ENCODE results near the gene IGDCC3.

The IGDCC3 gene

DNA sequence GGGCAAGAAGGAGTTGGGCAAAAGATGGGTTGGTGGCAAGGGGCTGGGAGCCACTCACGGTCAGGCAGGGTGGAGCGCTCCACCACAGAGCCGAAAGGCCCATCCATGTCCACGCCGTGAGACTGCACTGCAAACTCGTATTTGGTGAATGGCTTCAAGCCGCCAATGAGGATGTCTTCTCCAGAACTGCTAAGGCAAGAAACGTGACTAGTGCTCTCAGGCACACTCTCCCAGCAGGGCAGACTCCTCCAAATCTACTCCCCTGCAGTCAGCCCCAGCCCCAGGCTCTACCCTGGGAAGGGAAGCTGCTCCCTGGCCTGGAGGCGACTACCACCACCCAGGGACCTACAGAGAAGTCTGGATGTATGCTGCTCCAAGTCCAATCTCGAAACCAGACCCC, 11.4 kb upstream of the IGDCC3 start:
- in situ Hi-C loops (cut with MboI; ENCODE audit: low sequenced_read_pairs) = no loop called here

DNA sequence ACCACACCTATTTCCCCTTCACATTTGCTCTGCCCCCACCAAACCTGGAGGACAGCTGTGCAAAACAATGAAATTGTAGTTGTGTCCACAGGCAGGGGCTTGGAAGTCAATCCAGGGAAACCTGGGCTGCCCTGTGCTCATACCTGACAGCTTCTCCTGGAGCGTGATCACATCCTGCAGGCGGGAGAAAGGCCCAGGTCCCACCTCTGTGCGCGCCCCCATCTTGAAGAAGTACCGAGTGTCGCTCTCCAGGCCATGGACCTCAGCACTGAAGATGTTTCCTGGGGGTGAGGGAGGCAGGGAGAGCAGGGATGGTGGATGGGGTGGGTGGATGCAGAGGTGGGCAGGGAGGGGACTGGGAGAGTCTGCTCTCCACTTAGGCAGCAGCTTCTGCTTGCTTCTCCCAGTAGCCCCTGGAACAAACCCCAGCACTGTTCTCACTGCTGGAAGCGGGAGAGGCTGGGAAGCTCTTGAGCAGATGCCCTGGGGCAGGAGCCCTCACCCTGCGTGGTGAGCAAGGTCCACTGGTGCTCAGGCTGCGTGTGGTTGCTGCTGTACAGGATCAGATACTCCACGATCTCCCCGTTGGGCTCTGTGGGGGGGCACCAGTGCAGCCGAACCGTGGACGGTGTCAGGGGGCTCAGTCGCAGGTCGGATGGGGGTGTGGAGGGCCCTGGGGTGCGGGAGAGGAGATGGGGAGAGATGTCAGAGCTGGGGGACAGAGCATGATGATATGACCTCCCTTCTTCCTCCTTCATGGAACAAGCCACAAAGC, 10.7 kb upstream of the IGDCC3 start:
- in situ Hi-C loops (cut with MboI; ENCODE audit: low sequenced_read_pairs) = no loop called here

DNA sequence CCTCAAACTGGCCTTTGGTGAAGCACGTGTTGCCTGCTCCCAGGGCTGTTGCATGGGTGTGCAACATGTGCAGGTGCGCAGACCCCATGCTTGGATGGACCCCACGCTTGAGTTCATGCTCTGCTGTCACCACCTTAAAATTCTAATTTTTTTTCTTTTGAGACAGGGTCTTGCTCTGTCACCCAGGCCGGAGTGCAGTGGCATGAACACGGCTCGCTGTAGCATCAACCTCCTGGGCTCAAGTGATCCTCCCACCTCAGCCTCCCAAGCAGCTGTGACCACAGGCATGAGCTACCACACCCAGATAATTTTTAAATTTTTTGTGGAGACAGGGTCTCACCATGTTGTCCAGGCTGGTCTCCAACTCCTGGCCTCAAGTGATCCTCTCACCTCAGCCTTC, 9.1 kb upstream of the IGDCC3 start:
- in situ Hi-C loops (cut with MboI; ENCODE audit: low sequenced_read_pairs) = no loop called here

DNA sequence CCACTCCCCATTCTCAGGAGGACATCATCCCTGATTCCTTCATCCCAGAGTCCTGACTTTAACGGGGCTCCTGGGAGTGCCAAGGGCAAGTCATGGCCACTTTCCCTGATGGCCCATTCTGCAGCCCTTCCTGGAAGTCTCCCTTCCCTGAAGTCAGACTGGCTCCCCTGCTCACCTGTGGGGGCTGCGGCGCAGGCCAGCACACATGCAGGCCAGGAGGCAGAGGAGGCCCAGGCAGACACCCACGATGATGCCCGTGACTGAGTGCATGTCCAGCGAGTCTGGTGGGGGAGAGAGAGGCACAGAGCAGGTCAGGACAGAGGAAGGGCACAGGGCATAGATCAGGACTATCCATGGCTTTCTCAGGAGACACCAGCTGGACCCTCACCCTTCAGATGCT, 8.6 kb upstream of the IGDCC3 start:
- in situ Hi-C loops (cut with MboI; ENCODE audit: low sequenced_read_pairs) = no loop called here

DNA sequence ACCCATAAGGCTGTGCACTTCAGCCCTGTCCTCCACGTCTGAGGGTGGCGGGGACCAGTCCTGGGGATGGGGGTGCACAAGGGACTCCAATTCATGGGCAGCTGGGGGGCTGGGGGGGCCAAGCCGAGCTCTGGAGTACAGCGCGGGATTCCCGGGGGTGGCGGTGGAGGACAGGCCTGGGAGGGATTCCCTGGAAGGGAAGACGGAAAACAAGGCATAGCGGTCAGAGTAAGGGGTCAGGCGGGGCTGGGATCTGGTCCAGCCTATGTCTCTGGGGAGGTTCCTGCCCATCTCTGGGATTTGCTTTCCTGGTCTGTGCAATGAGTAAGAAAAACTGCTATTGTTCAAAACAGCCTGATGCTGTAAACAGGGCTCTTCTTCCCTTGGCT, 8.1 kb upstream of the IGDCC3 start:
- in situ Hi-C loops (cut with MboI; ENCODE audit: low sequenced_read_pairs) = no loop called here

DNA sequence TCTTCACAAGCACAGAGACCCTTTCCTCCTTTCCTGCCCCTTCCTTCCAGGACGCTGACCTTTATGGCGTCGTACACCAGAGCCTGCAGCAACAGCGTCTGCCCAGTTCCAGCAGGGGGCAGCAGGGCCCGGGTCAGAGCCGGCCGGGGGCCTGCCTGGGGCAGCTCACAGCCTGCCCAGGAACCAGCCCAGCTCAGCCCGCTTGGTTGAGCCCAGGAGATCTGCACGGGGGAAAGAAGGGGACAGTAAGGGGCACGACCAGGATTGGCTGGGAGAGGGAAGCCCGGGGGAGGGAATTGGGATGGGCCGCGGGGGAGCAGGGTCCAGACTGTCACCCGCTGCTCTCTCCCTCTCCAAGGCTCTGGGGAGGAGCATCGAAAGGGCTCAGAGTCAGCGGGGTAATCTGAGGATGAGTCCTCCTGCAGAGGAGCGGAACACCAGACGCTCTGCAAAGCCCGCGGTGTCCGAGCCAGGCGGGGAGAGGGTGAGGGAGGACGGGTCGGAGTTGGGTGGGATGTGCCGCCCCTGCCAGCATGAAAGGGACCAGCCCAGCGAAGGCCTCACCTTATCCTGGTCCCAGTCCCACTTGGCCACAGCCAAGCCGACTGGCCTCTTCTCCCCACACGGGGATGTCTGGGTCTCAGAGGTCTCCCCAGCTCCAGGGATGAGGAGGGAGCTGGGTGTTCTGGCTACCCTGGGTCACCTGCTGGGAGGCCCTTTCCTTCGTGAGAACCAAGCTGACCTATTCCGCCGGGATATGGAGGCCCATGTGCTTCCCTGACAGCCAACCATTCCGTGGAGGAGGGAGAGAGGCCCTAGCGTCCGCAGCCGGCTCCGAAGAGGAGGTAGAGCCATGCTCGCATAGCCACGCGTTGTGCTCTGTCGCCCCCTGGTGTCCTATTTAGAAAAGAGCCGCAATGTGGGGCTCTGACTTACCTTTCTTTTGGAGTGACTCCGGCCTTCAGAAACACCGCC, 7.4 kb upstream of the IGDCC3 start:
- in situ Hi-C loops (cut with MboI; ENCODE audit: low sequenced_read_pairs) = no loop called here

DNA sequence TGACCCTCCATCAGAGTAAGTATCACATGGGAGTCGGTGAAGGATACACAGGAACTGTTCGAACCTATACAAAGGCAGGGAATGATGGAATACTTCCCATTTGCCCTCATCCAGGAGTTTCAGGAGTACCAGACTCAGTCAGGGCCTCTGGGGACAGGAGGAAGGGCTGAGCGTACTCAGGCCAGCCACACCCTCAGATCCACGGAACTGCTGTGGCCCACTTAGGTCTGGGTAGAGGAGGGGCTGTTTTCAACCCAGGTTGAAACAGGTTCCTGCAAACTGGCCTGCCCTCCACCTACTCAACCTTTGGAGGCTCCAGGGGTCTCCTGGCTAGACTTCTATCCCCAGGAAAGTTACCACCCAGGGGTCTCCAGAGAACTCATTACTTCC, 6.7 kb upstream of the IGDCC3 start:
- in situ Hi-C loops (cut with MboI; ENCODE audit: low sequenced_read_pairs) = no loop called here

DNA sequence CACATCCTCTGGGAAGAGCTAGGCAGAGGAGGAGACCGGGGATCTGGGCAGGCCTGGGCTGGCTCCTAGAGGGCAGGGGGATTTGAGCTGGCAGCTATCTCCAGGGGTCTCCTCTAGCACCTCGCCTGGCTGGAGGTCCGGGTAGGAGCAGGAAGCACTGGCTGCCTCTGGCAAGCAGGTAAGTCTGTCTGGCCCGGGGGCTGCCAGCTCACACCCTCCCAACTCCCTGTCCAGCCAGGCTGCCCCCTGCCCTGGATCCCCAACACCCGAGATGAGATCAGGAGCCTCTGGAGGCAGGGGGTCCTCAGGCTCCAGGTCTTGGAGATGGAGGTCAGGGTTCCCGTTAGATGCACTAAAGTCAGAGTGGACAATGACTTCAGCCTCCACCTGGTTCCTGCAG, 6.2 kb upstream of the IGDCC3 start:
- in situ Hi-C loops (cut with MboI; ENCODE audit: low sequenced_read_pairs) = no loop called here

DNA sequence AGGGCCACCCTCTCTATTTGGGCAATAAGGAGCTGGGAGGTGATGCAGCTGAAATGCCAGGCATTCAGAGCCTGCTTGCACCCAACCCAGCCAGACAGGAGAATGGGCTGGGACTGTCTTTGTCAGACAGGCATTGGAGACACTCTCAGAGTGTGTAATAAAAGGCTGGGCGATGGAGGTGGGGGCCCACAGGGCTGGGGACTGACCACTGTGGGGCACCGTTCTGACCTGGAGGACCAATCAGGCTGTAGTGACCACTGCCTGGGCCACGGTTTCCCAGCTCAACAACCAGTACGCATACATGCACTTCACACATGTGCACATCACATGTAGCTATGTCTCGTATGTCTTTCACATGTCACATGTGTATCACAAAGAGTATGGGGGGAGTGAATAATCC, 5.7 kb upstream of the IGDCC3 start:
- in situ Hi-C loops (cut with MboI; ENCODE audit: low sequenced_read_pairs) = no loop called here

DNA sequence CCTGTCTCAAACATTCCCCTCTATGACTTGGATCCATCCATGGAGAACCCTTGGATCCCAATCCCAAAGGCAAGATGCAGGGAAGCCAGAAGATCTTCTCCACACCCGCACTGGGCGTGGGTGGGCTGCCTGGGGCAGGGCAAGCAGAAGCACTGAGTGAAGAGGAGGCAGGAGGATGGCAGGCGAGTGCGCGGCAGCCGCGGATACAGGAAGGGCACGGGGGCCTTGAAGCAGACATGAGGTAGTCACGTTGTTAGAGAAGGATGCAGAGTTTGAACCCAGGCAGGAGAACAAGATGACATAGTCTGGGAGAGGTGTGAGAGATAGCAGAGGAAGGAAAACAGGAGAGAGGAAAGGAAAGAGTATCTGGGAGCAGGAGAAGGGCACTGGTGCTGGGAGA, 5.1 kb upstream of the IGDCC3 start:
- in situ Hi-C loops (cut with MboI; ENCODE audit: low sequenced_read_pairs) = no loop called here

DNA sequence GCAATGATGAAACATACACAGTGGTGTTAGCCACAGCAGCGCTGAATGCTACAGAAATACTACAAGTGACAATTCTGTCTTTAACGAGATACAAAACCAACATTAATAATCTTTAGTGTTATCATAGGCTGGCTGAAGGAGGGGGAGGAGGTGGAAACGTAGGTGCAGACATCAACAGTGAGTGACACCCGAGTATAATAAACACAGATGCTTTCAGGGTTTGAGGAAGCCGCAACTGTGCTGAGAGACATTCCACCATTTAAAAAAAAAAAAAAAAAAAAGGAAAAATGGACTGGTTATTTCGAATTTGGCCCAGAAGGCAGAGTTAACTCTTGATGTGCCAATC, 4.3 kb upstream of the IGDCC3 start:
- in situ Hi-C loops (cut with MboI; ENCODE audit: low sequenced_read_pairs) = no loop called here

DNA sequence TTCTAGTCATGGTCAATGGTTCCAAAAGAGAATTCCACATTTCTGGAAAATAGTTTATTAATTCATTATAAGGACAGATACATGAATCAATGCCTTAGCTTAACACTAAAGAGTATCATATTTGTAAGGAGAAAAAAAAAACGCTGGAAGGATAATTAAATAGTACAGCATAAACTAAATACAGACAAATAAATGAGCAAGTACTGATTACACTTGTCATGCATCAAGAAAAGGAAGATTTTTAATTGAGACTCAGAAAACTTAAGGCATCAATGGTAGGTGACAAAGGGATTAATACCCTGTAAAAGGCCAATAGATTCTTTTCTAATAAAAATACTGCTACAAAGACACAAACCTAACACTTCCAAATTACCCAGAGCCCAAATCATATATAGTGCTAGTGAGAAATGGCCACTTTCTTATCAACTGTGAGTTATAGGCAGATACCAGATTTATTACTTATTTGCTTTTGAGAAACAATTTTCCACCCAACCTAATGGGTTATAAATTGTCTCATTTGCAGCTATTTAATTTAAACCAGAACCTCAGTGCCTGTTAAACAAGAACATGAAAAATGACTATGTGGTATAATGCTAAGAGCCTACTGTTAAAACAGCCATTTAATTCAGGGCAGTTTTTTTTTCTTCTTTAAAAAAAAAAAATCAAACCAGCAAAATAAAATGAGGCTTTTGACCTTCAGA, 3.8 kb upstream of the IGDCC3 start:
- in situ Hi-C loops (cut with MboI; ENCODE audit: low sequenced_read_pairs) = no loop called here

DNA sequence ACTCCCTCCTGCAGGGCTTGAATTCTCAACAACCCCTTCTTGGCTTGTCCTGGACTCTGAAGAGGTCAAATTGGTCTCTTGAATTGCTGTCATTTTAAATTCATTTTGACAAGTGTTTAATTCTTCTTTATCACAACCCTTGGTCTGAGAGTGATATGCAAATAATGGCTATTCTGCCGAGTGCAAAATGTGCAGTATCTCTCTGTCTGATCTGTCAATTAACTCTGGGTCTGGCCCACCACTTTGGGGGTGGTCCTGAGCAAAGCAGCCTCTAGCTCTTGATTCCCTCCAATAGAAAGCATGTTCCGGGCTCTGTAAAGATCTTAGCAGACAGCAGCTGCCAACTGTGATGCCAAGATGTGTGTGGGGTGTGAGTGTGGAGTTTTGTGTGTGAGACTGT, 2.2 kb upstream of the IGDCC3 start:
- in situ Hi-C loops (cut with MboI; ENCODE audit: low sequenced_read_pairs) = no loop called here

DNA sequence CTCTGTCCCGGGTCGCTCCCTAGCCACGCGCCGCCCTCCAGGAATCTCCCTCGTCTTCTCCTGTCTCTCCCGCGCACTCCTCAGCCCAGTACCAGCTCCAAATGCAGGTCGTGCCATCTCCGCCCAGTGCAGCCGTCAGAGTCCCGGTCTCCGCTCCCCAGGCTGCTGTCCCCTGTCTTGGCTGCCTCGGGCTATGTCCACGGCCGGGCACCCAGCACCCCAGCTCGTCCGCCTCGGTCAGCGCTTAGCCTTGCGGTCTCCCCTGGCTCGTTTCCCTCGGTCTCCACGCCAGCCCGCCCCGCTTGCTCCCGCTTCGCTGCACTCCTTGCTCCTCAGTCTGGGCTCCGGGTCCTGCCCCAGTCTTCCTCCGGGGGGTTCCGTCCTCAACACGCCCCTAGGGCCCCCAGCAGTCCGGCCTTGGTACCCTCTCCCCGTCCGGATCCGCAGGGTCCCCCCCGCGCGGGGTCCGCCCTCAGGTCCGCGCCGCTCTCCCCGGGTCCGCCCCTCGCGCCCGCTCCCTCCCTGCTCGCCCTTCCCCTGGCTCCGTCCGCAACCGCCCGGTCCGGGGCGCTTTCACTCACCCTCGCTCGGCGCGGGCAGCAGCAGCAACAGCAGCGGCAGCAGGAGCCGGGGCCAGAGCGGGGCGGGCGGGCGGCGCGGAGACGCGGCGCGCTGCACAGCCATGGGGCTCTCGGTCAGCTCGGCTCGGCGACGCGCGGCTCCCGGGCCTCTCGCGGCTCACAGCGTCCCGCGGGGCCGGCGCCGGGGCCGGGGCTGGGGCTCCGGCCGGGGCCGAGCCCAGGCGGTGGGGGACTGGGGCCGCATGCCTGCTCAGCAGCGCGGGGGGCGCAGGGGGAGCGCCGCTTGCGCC, 462 bp downstream of the IGDCC3 start:
- in situ Hi-C loops (cut with MboI; ENCODE audit: low sequenced_read_pairs) = no loop called here

DNA sequence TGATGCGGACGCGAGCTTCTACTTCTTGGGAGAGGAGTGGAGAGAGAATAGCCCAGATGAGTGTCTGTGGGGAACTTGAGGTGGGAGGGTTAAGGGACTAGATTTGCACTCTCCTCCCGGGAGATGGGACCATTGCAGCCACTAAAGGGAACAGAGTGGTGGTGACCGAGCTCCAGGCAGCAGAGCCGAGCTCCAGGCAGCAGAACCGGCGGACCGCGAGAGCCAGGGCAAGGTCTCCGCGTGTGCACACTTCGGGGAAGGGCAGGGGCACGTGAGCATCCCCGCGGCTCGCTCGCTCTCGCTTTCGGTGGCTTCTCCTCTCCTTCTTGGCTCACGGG, 1.1 kb downstream of the IGDCC3 start:
- in situ Hi-C loops (cut with MboI; ENCODE audit: low sequenced_read_pairs) = no loop called here

DNA sequence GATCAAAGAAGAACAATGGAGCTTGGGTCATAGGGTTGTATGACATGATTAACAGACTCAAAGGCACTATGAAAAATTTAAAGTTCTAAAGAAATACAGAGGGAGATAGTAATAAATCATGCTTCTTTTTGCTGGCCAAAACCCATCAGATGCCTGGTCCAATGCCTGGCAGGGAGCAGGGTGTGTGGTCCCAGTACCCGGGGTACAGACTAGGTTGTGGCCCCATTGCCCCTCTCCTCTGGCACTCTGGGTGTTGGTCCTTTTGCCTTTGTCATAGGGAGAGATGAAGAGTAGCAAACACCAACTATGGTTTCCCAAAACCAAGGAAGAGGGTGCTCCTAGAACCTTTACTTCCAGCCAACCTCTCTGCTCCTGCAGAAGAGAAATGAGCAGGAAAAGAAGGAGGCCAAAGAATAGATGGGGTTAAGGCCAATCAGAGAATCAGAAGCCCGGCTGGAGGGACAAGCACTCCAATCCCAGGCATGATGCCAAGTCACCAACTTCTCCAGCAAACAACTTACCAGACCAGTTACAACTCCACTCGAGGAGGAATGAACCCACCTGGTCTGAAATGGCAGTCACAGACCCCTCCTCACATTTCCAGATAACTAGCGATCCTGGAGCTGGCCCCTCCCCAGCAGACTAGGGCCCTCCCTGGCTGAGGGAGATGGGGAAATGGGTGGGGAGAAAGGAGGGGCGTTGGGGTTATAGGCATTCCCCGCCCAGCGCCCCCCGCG, 1.8 kb downstream of the IGDCC3 start:
- in situ Hi-C loops (cut with MboI; ENCODE audit: low sequenced_read_pairs) = no loop called here

DNA sequence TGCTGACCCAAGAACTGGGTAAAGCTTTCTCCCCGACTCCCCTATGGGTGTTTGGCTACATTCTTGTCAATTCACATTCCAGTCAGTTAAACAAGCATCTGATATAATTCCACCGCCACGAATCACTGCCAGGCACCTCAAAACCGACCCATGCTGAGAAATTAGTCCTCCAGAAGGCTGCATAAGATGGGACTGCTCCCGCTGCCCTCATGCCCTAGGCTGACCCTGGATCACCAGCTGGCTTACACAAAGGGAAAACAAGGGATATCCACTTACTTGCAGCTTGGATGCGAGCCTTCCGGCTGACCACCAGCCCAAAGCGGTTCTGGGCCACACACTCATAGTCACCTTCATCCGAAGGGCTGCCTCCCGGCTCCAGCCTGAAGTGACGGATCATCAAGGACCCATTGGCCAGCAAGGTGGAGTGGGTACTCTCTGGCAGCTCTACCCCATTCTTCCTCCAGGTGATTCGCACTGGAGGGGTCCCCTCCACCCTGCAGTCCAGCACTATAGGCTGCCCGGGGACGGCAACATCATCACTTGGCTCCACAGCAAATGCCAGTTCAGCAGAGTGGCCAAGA, 2.9 kb downstream of the IGDCC3 start:
- in situ Hi-C loops (cut with MboI; ENCODE audit: low sequenced_read_pairs) = no loop called here

DNA sequence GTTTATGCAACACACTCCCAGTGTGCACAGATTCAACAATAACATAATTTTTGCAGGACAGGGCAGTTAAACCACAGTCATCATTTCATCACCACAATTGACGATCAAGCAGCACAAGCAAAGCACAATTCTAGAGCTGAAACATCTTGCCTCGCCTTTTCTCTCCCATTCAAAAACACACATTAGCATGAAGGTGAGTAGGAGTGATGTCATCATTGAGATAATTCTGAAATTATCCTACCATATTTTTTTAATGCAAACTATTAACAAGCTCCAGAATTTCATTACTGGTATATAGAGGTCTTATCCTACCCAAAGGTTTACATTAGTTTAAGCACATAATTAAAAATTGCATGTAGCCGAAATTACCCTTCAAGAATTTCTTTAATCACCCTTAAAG, 3.5 kb downstream of the IGDCC3 start:
- in situ Hi-C loops (cut with MboI; ENCODE audit: low sequenced_read_pairs) = no loop called here

DNA sequence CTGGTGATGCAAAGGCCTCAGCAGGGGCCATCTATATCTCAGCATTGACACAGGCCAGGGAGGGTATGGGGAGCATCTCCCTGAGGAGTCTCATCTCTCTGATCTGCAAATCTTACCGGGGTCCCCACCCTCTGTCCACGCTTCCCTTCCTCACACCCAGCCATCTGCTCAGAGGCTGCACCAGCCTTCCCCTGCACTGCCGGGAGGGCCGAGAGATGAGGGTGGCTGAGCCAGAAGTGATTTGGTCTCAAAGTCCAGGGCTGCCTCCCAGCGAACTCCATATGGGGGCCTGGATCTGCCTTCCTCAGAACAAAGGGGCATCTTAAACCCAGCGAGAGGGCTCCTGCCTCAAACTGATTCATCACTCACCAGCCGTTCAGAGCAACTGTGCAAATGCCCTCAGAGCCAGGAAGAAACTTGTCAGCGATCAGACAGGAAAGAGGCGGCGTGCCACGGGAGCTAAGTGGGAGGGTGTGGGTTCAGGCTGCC, 4.6 kb downstream of the IGDCC3 start:
- in situ Hi-C loops (cut with MboI; ENCODE audit: low sequenced_read_pairs) = no loop called here

DNA sequence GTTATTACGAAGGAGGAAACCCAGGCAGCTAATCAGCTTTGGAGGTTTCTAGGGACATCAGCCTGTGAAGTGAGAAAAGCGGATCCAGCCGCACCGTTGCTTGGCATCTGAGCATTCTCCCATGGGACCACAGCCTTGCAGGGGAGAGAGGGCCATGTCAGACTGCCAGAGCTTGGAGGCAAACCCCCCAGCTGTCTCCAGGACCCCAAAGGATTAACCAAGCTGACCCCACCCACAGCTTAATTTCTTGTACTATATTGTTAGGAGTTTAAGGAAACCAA, 5.1 kb downstream of the IGDCC3 start:
- in situ Hi-C loops (cut with MboI; ENCODE audit: low sequenced_read_pairs) = no loop called here
